IMR-90 (cell line): ENCODE results near the gene DGKG. TPM values are rescaled to one million over a fixed set of nuclear protein-coding genes. Genes with fewer than 3 reads are reported as not detected.

Experiments used
- ATAC-seq: fragments of 200-7000 bp; cut with Tn5 transposase; 2 replicates; pipeline ENCODE4 v1.9.1; 2020; ENCODE audit warnings: low read depth, mild to moderate bottlenecking, moderate library complexity
- BruUV-seq: library from RNA; stranded (reverse); fragments of 400-500 nt; replicated peaks from 2 replicates; lab custom pipeline; 2021; lab: Mats Ljungman, UMichigan
- CTCF ChIA-PET: fragments of 300-600 bp; formaldehyde crosslinking; extraction: SDS; loops from one replicate; lab custom pipeline; 2021; ENCODE audit warnings: antibody characterized with exemption; lab: Yijun Ruan, JAX
- POLR2A ChIA-PET: fragments of 300-600 bp; sonication (Branson Sonifier 250); formaldehyde crosslinking; loops from one replicate; lab custom pipeline; 2022; ENCODE audit warnings: antibody characterized with exemption; ENCODE audit not compliant: unreplicated experiment; lab: Charles Lee
- DNase-seq: peaks from one replicate; pipeline ENCODE4 v3.0.0; 2013
- H2AFZ ChIP-seq: replicated peaks from 2 replicates; pipeline ENCODE3; 2013; ENCODE audit warnings: low read length, mild to moderate bottlenecking; ENCODE audit not compliant: poor library complexity
- H2AK5ac ChIP-seq: 2 replicates; pipeline ENCODE4 v1.6.1; 2013; ENCODE audit warnings: low read depth, low read length, inconsistent platforms
- H2AK9ac ChIP-seq: replicated peaks from 2 replicates; pipeline ENCODE3; 2013; ENCODE audit warnings: mild to moderate bottlenecking, low read depth, low read length, moderate library complexity; ENCODE audit not compliant: poor library complexity
- H2BK120ac ChIP-seq: 2 replicates; pipeline ENCODE4 v1.6.1; 2013; ENCODE audit warnings: low read depth, low read length, inconsistent platforms
- H2BK15ac ChIP-seq: 3 replicates; pipeline ENCODE4 v1.6.1; 2013; ENCODE audit warnings: low read depth, low read length, inconsistent platforms
- H2BK20ac ChIP-seq: 2 replicates; pipeline ENCODE4 v1.6.1; 2013; ENCODE audit warnings: low read depth, mild to moderate bottlenecking, inconsistent platforms, low read length, moderate library complexity
- H2BK5ac ChIP-seq: 2 replicates; pipeline ENCODE4 v1.6.1; 2013; ENCODE audit warnings: mild to moderate bottlenecking, low read depth, low read length, inconsistent platforms; ENCODE audit not compliant: poor library complexity, severe bottlenecking
- H3K14ac ChIP-seq: replicated peaks from 2 replicates; pipeline ENCODE4 v1.6.1; 2013; ENCODE audit warnings: low read depth, low read length, inconsistent platforms
- H3K18ac ChIP-seq: 2 replicates; pipeline ENCODE4 v1.6.1; 2013; ENCODE audit warnings: low read depth, low read length, control low read depth
- H3K23ac ChIP-seq: 2 replicates; pipeline ENCODE4 v1.6.1; 2013; ENCODE audit warnings: low read depth, low read length, inconsistent platforms
- H3K27ac ChIP-seq: 2 replicates; pipeline ENCODE4 v1.5.1; 2013; ENCODE audit warnings: mild to moderate bottlenecking, control low read depth, low read length; ENCODE audit not compliant: insufficient read depth
- H3K27me3 ChIP-seq: 2 replicates; pipeline ENCODE4 v1.6.1; 2013; ENCODE audit warnings: low read length; ENCODE audit not compliant: control insufficient read depth, insufficient read depth
- H3K36me3 ChIP-seq: 2 replicates; pipeline ENCODE4 v1.6.1; 2013; ENCODE audit warnings: low read length, mixed read lengths; ENCODE audit not compliant: control insufficient read depth, insufficient read depth
- H3K4ac ChIP-seq: 2 replicates; pipeline ENCODE4 v1.6.1; 2013; ENCODE audit warnings: low read depth, low read length, inconsistent platforms
- H3K4me1 ChIP-seq: 2 replicates; pipeline ENCODE4 v1.6.1; 2013; ENCODE audit warnings: low read length, mixed read lengths; ENCODE audit not compliant: control insufficient read depth, insufficient read depth
- H3K4me2 ChIP-seq: 2 replicates; pipeline ENCODE4 v1.6.1; 2013; ENCODE audit warnings: low read depth, mild to moderate bottlenecking, control low read depth, low read length, moderate library complexity
- H3K4me3 ChIP-seq: 2 replicates; pipeline ENCODE4 v1.5.1; 2013; ENCODE audit warnings: low read depth, mild to moderate bottlenecking, control low read depth, low read length, moderate library complexity; ENCODE audit not compliant: insufficient read depth
- H3K56ac ChIP-seq: 2 replicates; pipeline ENCODE4 v1.6.1; 2013; ENCODE audit warnings: low read length, inconsistent platforms; ENCODE audit not compliant: insufficient read depth; ENCODE audit errors: extremely low read depth
- H3K79me1 ChIP-seq, 2 experiments: 2 replicates each; pipeline ENCODE4 v1.6.1; 2013; ENCODE audit warnings: low read length in 2 of 2, inconsistent platforms in 1 of 2, low read depth in 1 of 2
- H3K9ac ChIP-seq: 2 replicates; pipeline ENCODE4 v1.6.1; 2013; ENCODE audit warnings: low read depth, low read length, control low read depth
- H3K9me1 ChIP-seq: 2 replicates; pipeline ENCODE4 v1.6.1; 2013; ENCODE audit warnings: low read length, inconsistent platforms; ENCODE audit not compliant: insufficient read depth
- H3K9me3 ChIP-seq: 2 replicates; pipeline ENCODE4 v1.6.1; 2013; ENCODE audit warnings: low read length; ENCODE audit not compliant: control insufficient read depth, insufficient read depth
- H4K20me1 ChIP-seq: 2 replicates; pipeline ENCODE4 v1.6.1; 2013; ENCODE audit warnings: low read length, inconsistent platforms; ENCODE audit not compliant: insufficient read depth
- H4K5ac ChIP-seq: 2 replicates; pipeline ENCODE4 v1.6.1; 2013; ENCODE audit warnings: mild to moderate bottlenecking, low read depth, low read length, control low read depth
- H4K8ac ChIP-seq, 2 experiments: 2 replicates each; pipeline ENCODE4 v1.6.1; 2013; ENCODE audit warnings: low read depth in 2 of 2, low read length in 2 of 2, control low read depth in 1 of 2, inconsistent platforms in 1 of 2
- H4K91ac ChIP-seq: 2 replicates; pipeline ENCODE4 v1.6.1; 2013; ENCODE audit warnings: low read depth, low read length, inconsistent platforms; ENCODE audit not compliant: insufficient read depth
- BHLHE40 ChIP-seq: fragments of 150-350 bp; IDR thresholded peaks from 2 replicates; pipeline ENCODE4 v1.6.1; 2016; ENCODE audit warnings: mild to moderate bottlenecking, low read depth, low read length
- RAD21 ChIP-seq: IDR thresholded peaks from 2 replicates; pipeline ENCODE4 v1.6.1; 2012; ENCODE audit warnings: low read length, improper control_type of control experiment
- RCOR1 ChIP-seq: IDR thresholded peaks from 2 replicates; pipeline ENCODE4 v1.6.1; 2012; ENCODE audit warnings: mild to moderate bottlenecking, low read length, improper control_type of control experiment; ENCODE audit not compliant: insufficient replicate concordance
- WGBS, 2 experiments: methylation state at CpG; one replicate each; pipeline versions ENCODE4 v1.1.5 to v1.1.7; 2013; ENCODE audit warnings: missing lambda C conversion rate in 2 of 2; ENCODE audit not compliant: insufficient read length in 1 of 2; ENCODE audit errors: extremely low coverage in 2 of 2; 5-methylcytosine and 5-hydroxymethylcytosine counted together
- dilution Hi-C: fragments of 300-500 bp; cut with HindIII; formaldehyde crosslinking; loops from one replicate; pipeline ENCODE4 v1.14.3; 2018; ENCODE audit warnings: low sequenced_read_pairs; ENCODE audit not compliant: unreplicated experiment
- in situ Hi-C: fragments of 300-500 bp; cut with MboI; formaldehyde crosslinking; loops from 3 replicates; pipeline ENCODE4 v1.14.3; 2019; ENCODE audit warnings: low sequenced_read_pairs, inconsistent platforms, mixed read lengths
- intact Hi-C: fragments of 100-400 bp; cut with micrococcal nuclease; formaldehyde crosslinking; loops from 2 replicates; pipeline ENCODE4 v1.10.0; 2022
- polyA plus RNA-seq, 3 experiments: library from polyadenylated mRNA; depleted of rRNA; stranded (reverse); fragments of >200 nt; gene quantifications; 2 replicates each; pipeline ENCODE4 v1.2.3, GENCODE V29; 2012; ENCODE audit warnings: low replicate concordance in 1 of 3
- total RNA-seq: library from RNA; depleted of rRNA; stranded (reverse); fragments of >200 nt; gene quantifications from 2 replicates; pipeline ENCODE4 v1.2.3, GENCODE V29; 2012
- TF ChIP-seq, protein P1 (sequence below): conservative IDR thresholded peaks from 2 replicates; pipeline ENCODE4 v1.5.1; 2012; ENCODE audit warnings: mild to moderate bottlenecking, low read depth, low read length, improper control_type of control experiment
- TF ChIP-seq, protein P2 (sequence below): fragments of 150-350 bp; IDR thresholded peaks from 2 replicates; pipeline ENCODE4 v1.6.1; 2017; ENCODE audit warnings: mild to moderate bottlenecking, antibody characterized with exemption, low read length, low read depth

The DGKG gene
- total and polyA plus RNA-seq, 2 of the 4 experiments (the other 2 are of a cell fraction), result 1.2 to 4.1 TPM

DNA sequence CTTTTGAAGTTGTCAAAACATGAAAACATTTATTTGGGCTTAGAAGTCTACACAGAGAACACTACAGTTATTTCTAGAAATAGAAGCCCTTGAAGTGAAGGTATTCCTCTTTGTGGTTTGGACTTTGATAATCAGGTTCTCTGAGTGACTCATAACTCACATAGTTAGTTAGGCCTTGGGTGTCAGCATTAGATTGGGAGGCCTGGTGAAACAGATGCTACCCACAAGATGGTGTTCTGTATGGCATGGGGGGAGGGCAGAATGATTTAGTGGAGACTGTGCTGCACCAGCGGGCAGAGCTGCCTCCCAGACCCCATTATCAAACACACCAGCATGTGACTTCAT lies 144.2 kb downstream of the DGKG start:
- Histone ChIP-seq H3K9me1 (no peaks in the 10 kb centered on the region), H3K9ac (no peak overlapping the region), H2AK5ac (no peak overlapping the region), H3K9me3 (no peaks in the 10 kb centered on the region), H3K36me3 (no peaks in the 10 kb centered on the region), H2BK5ac (no peak overlapping the region), H2BK120ac (no peak overlapping the region), H4K5ac (no peak overlapping the region), H3K79me1 (no peaks in the 10 kb centered on the region), H3K27ac (no peak overlapping the region), H3K56ac (no peak overlapping the region), H3K18ac (no peak overlapping the region), H3K27me3 (peaks cover 15% of the 10 kb centered on the region), H4K20me1 (no peaks in the 10 kb centered on the region), H3K4ac (no peak overlapping the region), H4K91ac (no peak overlapping the region), H3K4me1 (no peaks in the 10 kb centered on the region), H4K8ac (no peak overlapping the region), H3K23ac (no peak overlapping the region), H3K4me3 (no peak overlapping the region), H2AK9ac (no peak overlapping the region), H2BK20ac (no peak overlapping the region), H3K14ac (no peak overlapping the region), H2AFZ (no peak overlapping the region), H3K4me2 (no peak overlapping the region), H2BK15ac (no peak overlapping the region)
- in situ Hi-C loops (no loop called here), dilution Hi-C loops (no loop called here), intact Hi-C loops (no loop called here)
- ChIA-PET CTCF (no interaction called here), POLR2A (no interaction called here)
- WGBS, 2 experiments, result no CpG with 5 or more reads among the region's 1 CpG
- no TSS peak for BruUV-seq
- DNase-seq (no peak), ATAC-seq (no peak)
- TF ChIP-seq, protein P1, sequence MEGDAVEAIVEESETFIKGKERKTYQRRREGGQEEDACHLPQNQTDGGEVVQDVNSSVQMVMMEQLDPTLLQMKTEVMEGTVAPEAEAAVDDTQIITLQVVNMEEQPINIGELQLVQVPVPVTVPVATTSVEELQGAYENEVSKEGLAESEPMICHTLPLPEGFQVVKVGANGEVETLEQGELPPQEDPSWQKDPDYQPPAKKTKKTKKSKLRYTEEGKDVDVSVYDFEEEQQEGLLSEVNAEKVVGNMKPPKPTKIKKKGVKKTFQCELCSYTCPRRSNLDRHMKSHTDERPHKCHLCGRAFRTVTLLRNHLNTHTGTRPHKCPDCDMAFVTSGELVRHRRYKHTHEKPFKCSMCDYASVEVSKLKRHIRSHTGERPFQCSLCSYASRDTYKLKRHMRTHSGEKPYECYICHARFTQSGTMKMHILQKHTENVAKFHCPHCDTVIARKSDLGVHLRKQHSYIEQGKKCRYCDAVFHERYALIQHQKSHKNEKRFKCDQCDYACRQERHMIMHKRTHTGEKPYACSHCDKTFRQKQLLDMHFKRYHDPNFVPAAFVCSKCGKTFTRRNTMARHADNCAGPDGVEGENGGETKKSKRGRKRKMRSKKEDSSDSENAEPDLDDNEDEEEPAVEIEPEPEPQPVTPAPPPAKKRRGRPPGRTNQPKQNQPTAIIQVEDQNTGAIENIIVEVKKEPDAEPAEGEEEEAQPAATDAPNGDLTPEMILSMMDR, result no peak
- TF ChIP-seq RCOR1, result no peak
- TF ChIP-seq, protein P2, sequence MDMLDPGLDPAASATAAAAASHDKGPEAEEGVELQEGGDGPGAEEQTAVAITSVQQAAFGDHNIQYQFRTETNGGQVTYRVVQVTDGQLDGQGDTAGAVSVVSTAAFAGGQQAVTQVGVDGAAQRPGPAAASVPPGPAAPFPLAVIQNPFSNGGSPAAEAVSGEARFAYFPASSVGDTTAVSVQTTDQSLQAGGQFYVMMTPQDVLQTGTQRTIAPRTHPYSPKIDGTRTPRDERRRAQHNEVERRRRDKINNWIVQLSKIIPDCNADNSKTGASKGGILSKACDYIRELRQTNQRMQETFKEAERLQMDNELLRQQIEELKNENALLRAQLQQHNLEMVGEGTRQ, result no peak
- TF ChIP-seq RAD21, result no peak
- TF ChIP-seq BHLHE40, result no peak
